ENCODE data around the gene ELN. TPM values are rescaled to one million over a fixed set of nuclear protein-coding genes. Genes with fewer than 3 reads are reported as not detected.

The ELN gene
- total and polyA plus RNA-seq, 2 donors (not counting 3 experiments of a cell fraction or from before 2014, with no cell fraction given) = 1.7 to 2.6 TPM

DNA sequence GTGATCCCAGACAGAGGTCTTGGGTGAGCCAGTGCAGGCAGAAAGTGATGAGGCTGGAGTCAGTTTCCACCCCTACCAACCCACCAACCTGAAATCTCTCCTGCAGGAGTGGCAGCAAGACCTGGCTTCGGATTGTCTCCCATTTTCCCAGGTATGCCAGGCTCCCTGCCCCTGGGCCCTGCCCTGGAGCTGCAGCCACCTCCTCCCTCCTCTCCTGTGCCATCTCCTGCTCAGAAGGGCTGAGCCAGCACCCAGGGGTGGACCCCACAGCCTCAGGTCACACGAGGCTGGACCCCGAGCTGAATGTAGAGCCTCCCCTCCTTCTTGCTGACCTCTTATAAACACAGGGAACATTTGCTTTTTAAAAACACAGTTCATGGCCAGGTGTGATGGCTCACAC lies 38.7 kb downstream of the ELN start:
- Histone ChIP-seq H3K36me3 (ENCODE audit: control insufficient read depth in 2 of 2, extremely low read depth in 1 of 2, insufficient read depth in 2 of 2, low read length in 2 of 2) (no peaks in the 10 kb centered on the region), H3K9me3 (replicated peaks; ENCODE audit: control insufficient read depth, insufficient read depth, low read length) (no peaks in the 10 kb centered on the region), H3K4me2 (ENCODE audit: insufficient read depth, low read length) (no peak overlapping the region), H3K9ac (replicated peaks; ENCODE audit: extremely low read depth, insufficient read depth, low read length) (no peak overlapping the region), H3K4me1 (ENCODE audit: control insufficient read depth, extremely low read depth, insufficient read depth, low read length) (peaks cover 4% of the 10 kb centered on the region), H3K27me3 (ENCODE audit: control insufficient read depth in 2 of 2, insufficient read depth in 2 of 2, low read length in 2 of 2) (no peaks in the 10 kb centered on the region), H3K4me3 (replicated peaks in 1 of 3; ENCODE audit: insufficient read depth in 1 of 3, low read depth in 1 of 3, low read length in 3 of 3) (no peak overlapping the region), H3K27ac (ENCODE audit: insufficient read depth, low read depth, low read length) (no peak overlapping the region), H3K79me2 (ENCODE audit: control insufficient read depth, insufficient read depth, low read length) (no peaks in the 10 kb centered on the region), H3K9me1 (replicated peaks; ENCODE audit: control insufficient read depth, extremely low read depth, insufficient read depth, low read length) (no peaks in the 10 kb centered on the region), H2AFZ (ENCODE audit: low read depth, low read length) (no peak overlapping the region), H4K20me1 (replicated peaks; ENCODE audit: control insufficient read depth, extremely low read depth, insufficient read depth, low read length) (no peaks in the 10 kb centered on the region)
- TF ChIP-seq JUN (IDR thresholded peaks at IDR 0.05; ENCODE audit: borderline replicate concordance, insufficient read depth, insufficient read length, low read depth) = no peak
- no peak for TF ChIP-seq MYC (IDR thresholded peaks at IDR 0.05; ENCODE audit: low read depth, low read length)
- TF ChIP-seq POLR2A (IDR thresholded peaks at IDR 0.05; ENCODE audit: low read depth, low read length) = no peak
- TF ChIP-seq FOS (IDR thresholded peaks at IDR 0.05; ENCODE audit: borderline replicate concordance, insufficient read depth, low read length) = no peak
- TF ChIP-seq EZH2 (IDR thresholded peaks at IDR 0.05; ENCODE audit: borderline replicate concordance, low read depth, low read length, severe bottlenecking) = no peak
- TF ChIP-seq GATA2 (IDR thresholded peaks at IDR 0.05; ENCODE audit: insufficient read depth, insufficient read length, low read depth, low read length) = no peak
- TF ChIP-seq, protein P1, sequence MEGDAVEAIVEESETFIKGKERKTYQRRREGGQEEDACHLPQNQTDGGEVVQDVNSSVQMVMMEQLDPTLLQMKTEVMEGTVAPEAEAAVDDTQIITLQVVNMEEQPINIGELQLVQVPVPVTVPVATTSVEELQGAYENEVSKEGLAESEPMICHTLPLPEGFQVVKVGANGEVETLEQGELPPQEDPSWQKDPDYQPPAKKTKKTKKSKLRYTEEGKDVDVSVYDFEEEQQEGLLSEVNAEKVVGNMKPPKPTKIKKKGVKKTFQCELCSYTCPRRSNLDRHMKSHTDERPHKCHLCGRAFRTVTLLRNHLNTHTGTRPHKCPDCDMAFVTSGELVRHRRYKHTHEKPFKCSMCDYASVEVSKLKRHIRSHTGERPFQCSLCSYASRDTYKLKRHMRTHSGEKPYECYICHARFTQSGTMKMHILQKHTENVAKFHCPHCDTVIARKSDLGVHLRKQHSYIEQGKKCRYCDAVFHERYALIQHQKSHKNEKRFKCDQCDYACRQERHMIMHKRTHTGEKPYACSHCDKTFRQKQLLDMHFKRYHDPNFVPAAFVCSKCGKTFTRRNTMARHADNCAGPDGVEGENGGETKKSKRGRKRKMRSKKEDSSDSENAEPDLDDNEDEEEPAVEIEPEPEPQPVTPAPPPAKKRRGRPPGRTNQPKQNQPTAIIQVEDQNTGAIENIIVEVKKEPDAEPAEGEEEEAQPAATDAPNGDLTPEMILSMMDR (IDR thresholded peaks at IDR 0.05; ENCODE audit: extremely low read depth in 1 of 2, insufficient read depth in 1 of 2, low read depth in 1 of 2, low read length in 2 of 2) = no peak
- TF ChIP-seq POLR2AphosphoS5 (IDR thresholded peaks at IDR 0.05; ENCODE audit: insufficient read depth, low read depth, low read length) = no peak
- TF ChIP-seq, protein P2, sequence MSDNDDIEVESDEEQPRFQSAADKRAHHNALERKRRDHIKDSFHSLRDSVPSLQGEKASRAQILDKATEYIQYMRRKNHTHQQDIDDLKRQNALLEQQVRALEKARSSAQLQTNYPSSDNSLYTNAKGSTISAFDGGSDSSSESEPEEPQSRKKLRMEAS (IDR thresholded peaks at IDR 0.05; ENCODE audit: insufficient read depth, insufficient read length) = no peak
- ChIA-PET CTCF (interaction anchor here (0.9 to 6.2 kb wide), 7 partner anchors 17 to 334 kb away, joined by 3 to 32 read pairs (median 10); partner anchors contain the start of gene LIMK1), POLR2A (interaction anchor here (1.4 kb wide), 1 partner anchor 107 kb away, joined by 3 read pairs; the partner anchor contains the start of gene EIF4H)
- no peak for DNase-seq (ENCODE audit: low read depth, low spot score)
- dilution Hi-C loops (cut with MboI; ENCODE audit: extremely low pct_ligation_motif_present, low sequenced_read_pairs) (no loop called here), intact Hi-C loops (cut with micrococcal nuclease) (loop anchor here (2.0 kb wide), 1 partner anchor 108 kb away; the partner anchor contains the start of gene EIF4H)
- no peak for FAIRE-seq
- no TSS peak for BruUV-seq (replicated peaks)

Data from endothelial cell of umbilical vein (primary cell).